H1 (cell line): Measurements from ENCODE around the gene C15orf62. TPM values are rescaled to one million over a fixed set of nuclear protein-coding genes. Genes with fewer than 3 reads are reported as not detected.

Experiments used
- ASH2L ChIP-seq: fragments of 200-600, 300-600 bp; sonication (generic); IDR thresholded peaks from one replicate; pipeline ENCODE4 v1.7.1; 2017; ENCODE audit warnings: low read length
- ATF3 ChIP-seq: IDR thresholded peaks from 2 replicates; pipeline ENCODE4 v1.6.1; 2011; ENCODE audit warnings: low read depth, mild to moderate bottlenecking, low read length; ENCODE audit not compliant: insufficient read depth
- BACH1 ChIP-seq: IDR thresholded peaks from 2 replicates; pipeline ENCODE4 v1.6.1; 2012; ENCODE audit warnings: low read length, improper control_type of control experiment
- CBX5 ChIP-seq: fragments of 300-800, 300-1000 bp; sonication (generic); IDR thresholded peaks from 2 replicates; pipeline ENCODE4 v1.7.1; 2016; ENCODE audit warnings: antibody characterized with exemption, low read length, low read depth
- EGR1 ChIP-seq: IDR thresholded peaks from 2 replicates; pipeline ENCODE4 v1.6.1; 2011; ENCODE audit warnings: low read depth, low read length, borderline replicate concordance
- GTF2F1 ChIP-seq: IDR thresholded peaks from 2 replicates; pipeline ENCODE4 v1.6.1; 2012; ENCODE audit warnings: low read depth, low read length, improper control_type of control experiment, borderline replicate concordance
- HDAC2 ChIP-seq, 2 experiments: fragments of 300-600 bp in 1 of 2; sonication (generic) in 1 of 2; IDR thresholded peaks; 2 replicates each; pipeline ENCODE4 v1.6.1; 2011 to 2012; ENCODE audit warnings: low read depth in 2 of 2, low read length in 2 of 2, mild to moderate bottlenecking in 2 of 2, moderate library complexity in 2 of 2, borderline replicate concordance in 1 of 2, inconsistent platforms in 1 of 2
- HDAC6 ChIP-seq: IDR thresholded peaks from one replicate; pipeline ENCODE4 v1.7.1; 2012; ENCODE audit warnings: low read depth, mild to moderate bottlenecking, inconsistent platforms, low read length, moderate library complexity
- JUN ChIP-seq: IDR thresholded peaks from 2 replicates; pipeline ENCODE4 v1.6.1; 2011; ENCODE audit warnings: low read depth, mild to moderate bottlenecking, improper control_type of control experiment, low read length
- PHF8 ChIP-seq: fragments of 200-600 bp; sonication (generic); conservative IDR thresholded peaks from 2 replicates; pipeline ENCODE4 v1.7.1; 2012; ENCODE audit warnings: low read depth, mild to moderate bottlenecking, inconsistent platforms, low read length, moderate library complexity
- POLR2AphosphoS5 ChIP-seq: IDR thresholded peaks from 2 replicates; pipeline ENCODE4 v1.6.1; 2011; ENCODE audit warnings: low read depth, low read length
- POU5F1 ChIP-seq: IDR thresholded peaks from 2 replicates; pipeline ENCODE4 v1.6.1; 2011; ENCODE audit warnings: low read depth, mild to moderate bottlenecking, low read length, moderate library complexity
- RXRA ChIP-seq: IDR thresholded peaks from 2 replicates; pipeline ENCODE4 v1.6.1; 2011; ENCODE audit warnings: low read depth, mild to moderate bottlenecking, low read length, moderate library complexity; ENCODE audit not compliant: insufficient read depth
- SP1 ChIP-seq: IDR thresholded peaks from 2 replicates; pipeline ENCODE4 v1.6.1; 2011; ENCODE audit warnings: low read depth, low read length
- SP2 ChIP-seq: IDR thresholded peaks from 2 replicates; pipeline ENCODE4 v1.6.1; 2012; ENCODE audit warnings: mild to moderate bottlenecking, low read length, inconsistent platforms
- SUZ12 ChIP-seq: fragments of 200-600 bp; sonication (generic); IDR thresholded peaks from 2 replicates; pipeline ENCODE4 v1.6.1; 2012; ENCODE audit warnings: mild to moderate bottlenecking, inconsistent platforms, low read length, moderate library complexity, mixed read lengths
- TAF7 ChIP-seq: optimal IDR thresholded peaks from 2 replicates; pipeline ENCODE3; 2011; ENCODE audit warnings: low read depth, mild to moderate bottlenecking, inconsistent platforms, low read length, moderate library complexity, borderline replicate concordance
- polyA plus RNA-seq, 7 experiments: library from polyadenylated mRNA; depleted of rRNA in 3 of 7; stranded (reverse) in 5 of 7; unstranded in 2 of 7; fragments of >200 nt in 5 of 7; fragments of 200-250 nt in 2 of 7; gene quantifications; 1 replicate in 5 of 7; 2 replicates in 1 of 7; 4 replicates in 1 of 7; pipeline versions ENCODE4 v1.2.1 to v1.2.3, GENCODE V29; 2011 to 2013; ENCODE audit warnings: missing spikeins in 2 of 7, mixed read lengths in 2 of 7
- total RNA-seq: library from RNA; stranded (reverse); fragmentation: NEBNext Ultra II Directional; extraction: Animal tissue kit (Norgen Biotek cat#: 25700); gene quantifications from 2 replicates; pipeline ENCODE4 v1.2.1, GENCODE V29; 2021
- TF ChIP-seq, protein P1 (sequence below), 3 experiments: IDR thresholded peaks; 1 replicate in 2 of 3; 2 replicates in 1 of 3; pipeline versions ENCODE4 v1.5.1 to v1.6.1; 2011; ENCODE audit warnings: low read length in 3 of 3, mild to moderate bottlenecking in 3 of 3, inconsistent platforms in 2 of 3, low read depth in 1 of 3, moderate library complexity in 1 of 3; ENCODE audit not compliant: insufficient read depth in 1 of 3; ENCODE audit errors: control extremely low read depth in 1 of 3
- TF ChIP-seq, protein P2 (sequence below): IDR thresholded peaks from 2 replicates; pipeline ENCODE4 v1.6.1; 2011; ENCODE audit warnings: low read length, improper control_type of control experiment

Gene C15orf62
- total and polyA plus RNA-seq, 2 of the 8 experiments (the other 6 are each of a cell fraction or from before 2014, with no cell fraction given) = 0.06 to 0.56 TPM

- peak; percentile 67; the same call in 1 of the 2 replicates for TF ChIP-seq EGR1
- no peak for TF ChIP-seq CBX5
- no peak for TF ChIP-seq JUN
- TF ChIP-seq GTF2F1 = no peak; the same call in 1 of the 2 replicates
- TF ChIP-seq, protein P1, sequence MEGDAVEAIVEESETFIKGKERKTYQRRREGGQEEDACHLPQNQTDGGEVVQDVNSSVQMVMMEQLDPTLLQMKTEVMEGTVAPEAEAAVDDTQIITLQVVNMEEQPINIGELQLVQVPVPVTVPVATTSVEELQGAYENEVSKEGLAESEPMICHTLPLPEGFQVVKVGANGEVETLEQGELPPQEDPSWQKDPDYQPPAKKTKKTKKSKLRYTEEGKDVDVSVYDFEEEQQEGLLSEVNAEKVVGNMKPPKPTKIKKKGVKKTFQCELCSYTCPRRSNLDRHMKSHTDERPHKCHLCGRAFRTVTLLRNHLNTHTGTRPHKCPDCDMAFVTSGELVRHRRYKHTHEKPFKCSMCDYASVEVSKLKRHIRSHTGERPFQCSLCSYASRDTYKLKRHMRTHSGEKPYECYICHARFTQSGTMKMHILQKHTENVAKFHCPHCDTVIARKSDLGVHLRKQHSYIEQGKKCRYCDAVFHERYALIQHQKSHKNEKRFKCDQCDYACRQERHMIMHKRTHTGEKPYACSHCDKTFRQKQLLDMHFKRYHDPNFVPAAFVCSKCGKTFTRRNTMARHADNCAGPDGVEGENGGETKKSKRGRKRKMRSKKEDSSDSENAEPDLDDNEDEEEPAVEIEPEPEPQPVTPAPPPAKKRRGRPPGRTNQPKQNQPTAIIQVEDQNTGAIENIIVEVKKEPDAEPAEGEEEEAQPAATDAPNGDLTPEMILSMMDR (IDR thresholded peaks at IDR 0.05; ENCODE audit: control extremely low read depth in 1 of 3, insufficient read depth in 1 of 3, low read depth in 1 of 3, low read length in 3 of 3) = peak; percentile 26 to 30 (median 29)
- TF ChIP-seq TAF7 = peak; percentile 34
- TF ChIP-seq SP1 = no peak
- TF ChIP-seq POU5F1 = no peak
- no peak for TF ChIP-seq RXRA
- 0 out of 2 replicates have a peak, but pooled peaks have one; percentile 24 for TF ChIP-seq SUZ12
- peak; percentile 58; the same call in 1 of the 2 replicates for TF ChIP-seq PHF8
- no peak for TF ChIP-seq SP2
- TF ChIP-seq, protein P2, sequence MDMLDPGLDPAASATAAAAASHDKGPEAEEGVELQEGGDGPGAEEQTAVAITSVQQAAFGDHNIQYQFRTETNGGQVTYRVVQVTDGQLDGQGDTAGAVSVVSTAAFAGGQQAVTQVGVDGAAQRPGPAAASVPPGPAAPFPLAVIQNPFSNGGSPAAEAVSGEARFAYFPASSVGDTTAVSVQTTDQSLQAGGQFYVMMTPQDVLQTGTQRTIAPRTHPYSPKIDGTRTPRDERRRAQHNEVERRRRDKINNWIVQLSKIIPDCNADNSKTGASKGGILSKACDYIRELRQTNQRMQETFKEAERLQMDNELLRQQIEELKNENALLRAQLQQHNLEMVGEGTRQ = no peak; the same call in 1 of the 2 replicates
- TF ChIP-seq ASH2L = peak; percentile 55
- peak in 1 of 2 experiments; percentile 74; a peak in 1 of 4 replicates for TF ChIP-seq HDAC2 (IDR thresholded peaks at IDR 0.05; ENCODE audit: borderline replicate concordance in 1 of 2, low read depth in 2 of 2, low read length in 2 of 2)
- TF ChIP-seq BACH1 = no peak
- TF ChIP-seq ATF3 = no peak
- no peak for TF ChIP-seq POLR2AphosphoS5
- TF ChIP-seq HDAC6 = no peak
These were observed 5.8 kb upstream of the C15orf62 start, which contains the start of gene GCHFR (continued) for GRCh38 chr15:40763801-40764628.
